Memory B cell (primary cell): Measurements from ENCODE around the gene SPRYD3.
"Not testable (repeated sequence)": the region's sequence is repeated elsewhere in the genome, so short reads cannot be mapped to it uniquely, and the experiment has no call there.

Experiments
- ATAC-seq: fragments of 150-1000 bp; cut with Tn5 transposase; 2 replicates; pipeline ENCODE4 v1.10.0; 2021; ENCODE audit warnings: low read depth, mild to moderate bottlenecking, moderate library complexity
- DNase-seq, 2 donors: peaks; one replicate each; pipeline ENCODE4 v3.0.0; 2022; ENCODE audit warnings: low spot score in 2 of 2
- H3K27ac Mint-ChIP-seq: one replicate; pipeline ENCODE4 v1.8.0; 2022; ENCODE audit warnings: mild to moderate bottlenecking, moderate library complexity, mixed read lengths
- H3K27me3 Mint-ChIP-seq: one replicate; pipeline ENCODE4 v1.8.0; 2022; ENCODE audit warnings: mixed read lengths
- H3K36me3 Mint-ChIP-seq: one replicate; pipeline ENCODE4 v1.8.0; 2022; ENCODE audit warnings: mild to moderate bottlenecking, mixed read lengths
- H3K4me1 Mint-ChIP-seq: one replicate; pipeline ENCODE4 v1.8.0; 2022; ENCODE audit warnings: mixed read lengths
- H3K4me3 Mint-ChIP-seq: one replicate; pipeline ENCODE4 v1.8.0; 2022; ENCODE audit warnings: mild to moderate bottlenecking, moderate library complexity, mixed read lengths
- H3K9me3 Mint-ChIP-seq: one replicate; pipeline ENCODE4 v1.8.0; 2022; ENCODE audit warnings: mixed read lengths

The SPRYD3 gene

GRCh38 chr12:53079226-53080117 is at the start of gene SPRYD3:
TSS of gene SPRYD3 (minus strand) at chr12:53079390. CDS start at chr12:53079333, 57 bp downstream.
- peak within 1 kb of the TSS; percentile 92 for H3K4me3 Mint-ChIP-seq
- H3K4me1 Mint-ChIP-seq = peaks cover 24% of the 10 kb centered on the region
- peak; percentile 95 for ATAC-seq
- H3K27me3 Mint-ChIP-seq = no peaks in the 10 kb centered on the region
- H3K9me3 Mint-ChIP-seq = no peaks in the 10 kb centered on the region
- peak within 1 kb of the TSS; percentile 96 for H3K27ac Mint-ChIP-seq
- H3K36me3 Mint-ChIP-seq = peaks cover 14% of the 10 kb centered on the region
- DNase-seq = peak; percentile 98 to 99

DNA sequence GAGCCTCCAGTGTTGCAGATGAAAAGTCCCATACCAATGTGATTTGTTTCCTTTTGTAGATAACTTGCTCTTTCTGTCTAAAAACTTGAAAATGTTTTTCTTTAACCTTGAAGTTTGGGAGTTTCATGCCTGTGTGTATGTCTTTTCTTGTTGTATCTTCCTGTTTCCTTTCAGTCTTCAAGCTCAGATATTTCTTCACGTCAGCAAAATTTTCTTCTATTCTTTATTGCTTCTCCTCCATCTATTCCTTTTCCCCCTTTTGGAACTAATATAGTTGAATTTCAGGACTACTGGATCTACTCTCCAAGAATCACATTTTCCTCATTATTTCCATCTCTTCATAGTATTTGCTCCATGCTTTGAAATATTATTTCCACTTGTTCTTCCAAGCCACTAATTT is 48.0 kb upstream of the SPRYD3 start:
- Mint-ChIP-seq H3K4me1 (peaks cover 7% of the 10 kb centered on the region), H3K27me3 (peaks cover 17% of the 10 kb centered on the region), H3K27ac (no peak overlapping the region), H3K4me3 (no peak overlapping the region), H3K36me3 (no peaks in the 10 kb centered on the region), H3K9me3 (no peaks in the 10 kb centered on the region)
- DNase-seq = no peak
- ATAC-seq = no peak

DNA sequence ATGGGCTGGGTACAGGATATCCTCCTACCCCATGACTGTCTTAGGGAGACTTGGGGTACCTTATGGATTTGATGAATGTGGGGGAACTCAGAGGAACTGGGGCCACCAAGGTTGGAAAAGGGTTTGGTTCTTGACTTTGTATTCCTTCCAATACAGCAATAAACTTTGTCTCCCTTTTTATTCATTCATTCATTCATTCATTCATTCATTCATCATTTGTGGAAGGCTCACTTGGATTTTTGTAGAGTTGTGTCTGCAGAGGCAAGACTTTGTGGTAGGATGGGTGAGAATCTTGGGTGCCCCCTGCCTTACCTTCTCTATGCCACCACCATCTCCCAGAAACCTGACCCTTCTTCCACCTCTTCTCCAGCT is 45.1 kb upstream of the SPRYD3 start:
- Mint-ChIP-seq H3K4me1 (peaks cover 3% of the 10 kb centered on the region), H3K4me3 (no peak overlapping the region), H3K27ac (no peak overlapping the region), H3K27me3 (peaks cover 11% of the 10 kb centered on the region), H3K9me3 (no peaks in the 10 kb centered on the region), H3K36me3 (no peaks in the 10 kb centered on the region)
- no peak for DNase-seq
- no peak for ATAC-seq

DNA sequence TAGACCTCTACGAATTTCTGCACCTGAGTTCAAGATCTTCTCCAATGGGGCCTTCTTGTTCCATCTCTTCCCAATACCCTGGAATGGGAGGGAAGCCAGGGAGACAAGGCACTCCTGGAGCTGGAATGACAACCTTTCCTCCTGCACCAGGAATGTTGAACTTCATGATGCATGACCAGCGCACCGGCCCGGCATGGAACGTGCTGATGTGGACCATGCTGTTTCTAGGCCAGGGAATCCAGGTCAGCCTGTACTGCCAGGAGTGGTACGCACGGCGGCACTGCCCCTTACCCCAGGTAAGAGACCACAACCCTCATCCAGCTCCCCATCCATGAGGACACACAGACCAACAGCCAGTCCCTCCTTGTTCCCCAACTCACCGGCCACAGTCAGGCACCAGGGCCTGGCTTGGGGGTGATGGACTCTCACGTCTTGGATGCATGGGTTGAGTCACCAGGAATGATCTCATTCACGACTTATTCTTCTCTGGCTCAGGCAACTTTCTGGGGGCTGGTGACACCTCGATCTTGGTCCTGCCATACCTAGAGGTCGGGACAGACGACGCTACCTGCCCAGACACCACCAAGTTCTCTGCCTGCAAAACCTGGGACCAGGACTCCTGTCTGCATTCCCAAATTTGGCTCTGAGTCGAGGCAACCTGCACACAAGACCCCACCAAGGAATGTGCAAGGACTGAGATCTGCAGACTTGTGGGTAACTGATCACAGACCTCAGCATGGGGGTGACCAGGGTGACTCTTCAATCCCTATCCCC is 44.6 kb upstream of the SPRYD3 start:
- H3K27ac Mint-ChIP-seq = no peak overlapping the region
- no peak overlapping the region for H3K4me3 Mint-ChIP-seq
- peaks cover 9% of the 10 kb centered on the region for H3K27me3 Mint-ChIP-seq
- H3K36me3 Mint-ChIP-seq = no peaks in the 10 kb centered on the region
- H3K4me1 Mint-ChIP-seq = no peaks in the 10 kb centered on the region
- no peaks in the 10 kb centered on the region for H3K9me3 Mint-ChIP-seq
- DNase-seq (no peak), ATAC-seq (no peak)

DNA sequence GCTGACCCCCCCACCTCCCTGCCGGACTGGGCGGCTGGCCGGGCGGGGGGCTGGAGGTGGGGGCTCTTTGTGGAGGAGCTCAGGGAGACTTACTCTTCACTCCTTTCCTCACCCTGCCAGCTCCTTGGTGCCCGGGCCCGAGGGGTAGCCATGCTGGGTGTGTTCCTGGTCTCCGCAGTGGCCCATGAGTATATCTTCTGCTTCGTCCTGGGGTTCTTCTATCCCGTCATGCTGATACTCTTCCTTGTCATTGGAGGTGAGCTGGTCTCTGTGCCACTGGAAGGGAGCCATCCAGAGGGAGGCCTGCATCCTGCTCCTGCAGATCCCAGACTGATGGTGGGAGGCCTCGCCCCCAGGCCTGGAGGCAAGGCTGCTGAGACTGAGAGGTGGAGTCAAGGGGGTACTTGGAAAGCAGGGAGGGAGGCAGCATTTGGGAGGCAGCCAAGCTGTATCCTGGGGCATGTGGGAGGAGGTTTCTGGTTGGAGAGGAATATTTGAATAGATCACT is 43.8 kb upstream of the SPRYD3 start:
- Mint-ChIP-seq H3K27ac (no peak overlapping the region), H3K4me3 (no peak overlapping the region), H3K4me1 (no peaks in the 10 kb centered on the region), H3K9me3 (no peaks in the 10 kb centered on the region), H3K36me3 (no peaks in the 10 kb centered on the region), H3K27me3 (peaks cover 9% of the 10 kb centered on the region)
- no peak for ATAC-seq
- DNase-seq = no peak

DNA sequence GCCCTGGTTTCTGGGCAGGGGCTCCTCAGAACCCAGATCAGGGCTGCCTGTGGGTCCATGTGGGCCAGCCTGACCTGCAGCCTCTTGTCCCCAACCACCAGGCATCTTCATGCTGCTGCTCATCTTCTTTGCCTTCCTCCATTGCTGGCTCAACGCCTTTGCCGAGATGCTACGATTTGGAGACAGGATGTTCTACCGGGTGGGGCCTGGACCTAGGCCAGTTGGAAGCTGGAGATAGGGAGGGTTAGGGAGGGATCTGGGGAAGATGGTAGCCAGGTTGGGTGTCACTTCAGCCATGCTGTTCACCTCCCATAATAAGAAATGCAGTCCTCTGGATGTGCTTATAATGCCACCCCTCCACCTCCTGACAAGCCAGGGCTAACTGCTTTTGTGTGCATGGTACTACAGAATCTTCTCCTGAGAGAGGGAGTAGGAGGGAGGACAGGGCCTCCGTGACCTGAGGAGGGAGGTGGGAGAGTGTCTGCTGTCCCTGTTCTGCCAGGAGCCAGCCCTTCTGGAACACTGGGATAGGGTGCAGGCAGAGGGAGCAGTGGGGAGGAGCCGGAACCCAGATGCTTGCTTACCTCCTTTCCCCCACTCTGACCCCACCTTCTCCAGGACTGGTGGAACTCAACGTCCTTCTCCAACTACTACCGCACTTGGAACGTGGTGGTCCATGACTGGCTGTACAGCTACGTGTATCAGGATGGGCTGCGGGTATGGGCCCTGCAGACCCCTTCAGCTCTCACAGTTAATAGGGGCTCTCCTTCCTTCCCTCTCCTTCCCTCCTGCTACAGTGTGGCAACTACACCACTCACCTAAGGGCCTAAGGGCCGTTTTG is 41.7 kb upstream of the SPRYD3 start:
- H3K4me3 Mint-ChIP-seq = no peak overlapping the region
- no peaks in the 10 kb centered on the region for H3K9me3 Mint-ChIP-seq
- H3K4me1 Mint-ChIP-seq = no peaks in the 10 kb centered on the region
- DNase-seq (no peak), ATAC-seq (no peak)
- no peak overlapping the region for H3K27ac Mint-ChIP-seq
- H3K27me3 Mint-ChIP-seq = peaks cover 4% of the 10 kb centered on the region
- H3K36me3 Mint-ChIP-seq = no peaks in the 10 kb centered on the region

DNA sequence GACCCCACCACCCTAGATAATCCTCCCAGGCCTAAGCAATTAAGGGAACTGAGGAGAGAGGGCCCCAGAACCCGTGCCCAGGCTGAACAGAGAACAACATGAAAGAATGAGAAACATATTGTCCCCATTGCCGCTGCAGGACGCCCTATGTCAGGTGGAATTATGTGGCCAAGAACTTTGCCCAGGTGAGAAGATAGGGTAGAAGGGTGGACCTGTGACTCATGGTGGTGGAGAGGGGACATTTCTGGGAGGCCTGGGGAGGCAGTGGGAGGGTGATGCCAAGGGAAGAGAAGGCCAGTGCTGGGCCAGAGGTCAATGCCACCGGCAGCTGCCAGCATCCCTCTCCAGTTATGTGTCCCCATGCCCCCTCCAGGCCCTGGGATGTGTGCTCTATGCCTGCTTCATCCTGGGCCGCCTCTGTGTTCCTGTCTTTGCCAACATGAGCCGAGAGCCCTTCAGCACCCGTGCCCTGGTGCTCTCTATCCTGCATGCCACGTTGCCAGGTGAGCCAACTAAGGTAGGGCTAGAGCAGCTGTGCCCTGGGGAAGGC is 39.6 kb upstream of the SPRYD3 start:
- Mint-ChIP-seq H3K27ac (no peak overlapping the region), H3K9me3 (no peaks in the 10 kb centered on the region), H3K4me3 (no peak overlapping the region), H3K4me1 (no peaks in the 10 kb centered on the region), H3K36me3 (no peaks in the 10 kb centered on the region), H3K27me3 (peaks cover 4% of the 10 kb centered on the region)
- ATAC-seq (no peak), DNase-seq (no peak)

GRCh38 chr12:53115891-53116648 is 36.9 kb upstream of the SPRYD3 start:
- H3K27ac Mint-ChIP-seq = no peak overlapping the region
- H3K4me1 Mint-ChIP-seq = peaks cover 3% of the 10 kb centered on the region
- no peaks in the 10 kb centered on the region for H3K36me3 Mint-ChIP-seq
- H3K27me3 Mint-ChIP-seq = peaks cover 2% of the 10 kb centered on the region
- DNase-seq = no peak
- H3K9me3 Mint-ChIP-seq = no peaks in the 10 kb centered on the region
- ATAC-seq = no peak
- H3K4me3 Mint-ChIP-seq = no peak overlapping the region

DNA sequence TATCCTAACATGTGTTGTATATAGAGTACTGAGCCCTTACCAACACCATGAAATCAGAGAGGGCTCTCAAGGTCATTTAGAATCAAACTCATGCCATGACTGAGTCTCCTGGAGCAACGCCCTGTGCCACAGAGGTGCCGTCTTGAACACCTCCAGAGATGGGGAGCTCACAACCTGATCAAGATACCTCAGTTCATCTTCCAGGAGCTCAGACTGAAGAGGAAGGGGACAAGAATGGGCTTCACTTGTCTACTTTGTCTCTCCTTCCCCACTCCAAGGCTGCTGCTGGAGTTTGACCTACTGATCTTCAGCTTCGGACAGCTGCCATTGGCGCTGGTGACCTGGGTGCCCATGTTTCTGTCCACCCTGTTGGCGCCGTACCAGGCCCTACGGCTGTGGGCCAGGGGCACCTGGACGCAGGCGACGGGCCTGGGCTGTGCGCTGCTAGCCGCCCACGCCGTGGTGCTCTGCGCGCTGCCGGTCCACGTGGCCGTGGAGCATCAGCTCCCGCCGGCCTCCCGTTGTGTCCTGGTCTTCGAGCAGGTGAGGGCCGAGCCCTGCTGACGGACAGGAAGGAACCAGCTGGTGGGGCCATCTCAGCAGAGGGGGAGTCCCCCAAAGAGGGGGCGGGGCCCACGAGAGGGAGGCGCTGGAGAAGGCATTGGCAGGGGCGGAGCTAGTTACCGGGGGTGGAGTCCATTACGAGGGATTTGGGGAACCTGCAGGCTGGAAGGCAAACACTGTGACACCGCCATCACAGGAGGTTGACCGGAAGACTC is 36.1 kb upstream of the SPRYD3 start:
- peaks cover 2% of the 10 kb centered on the region for H3K27me3 Mint-ChIP-seq
- ATAC-seq = no peak
- DNase-seq = no peak

GRCh38 chr12:53113951-53114350 is 34.8 kb upstream of the SPRYD3 start:
- Mint-ChIP-seq H3K27ac (no peak overlapping the region), H3K27me3 (no peaks in the 10 kb centered on the region), H3K4me1 (peaks cover 3% of the 10 kb centered on the region), H3K36me3 (no peaks in the 10 kb centered on the region), H3K4me3 (no peak overlapping the region), H3K9me3 (no peaks in the 10 kb centered on the region)
- ATAC-seq = no peak
- no peak for DNase-seq

More for the DNA sequence above, 36.1 kb upstream of the SPRYD3 start:
- H3K36me3 Mint-ChIP-seq = no peaks in the 10 kb centered on the region
- peaks cover 3% of the 10 kb centered on the region for H3K4me1 Mint-ChIP-seq
- H3K27ac Mint-ChIP-seq = no peak overlapping the region
- H3K4me3 Mint-ChIP-seq = no peak overlapping the region
- H3K9me3 Mint-ChIP-seq = no peaks in the 10 kb centered on the region

DNA sequence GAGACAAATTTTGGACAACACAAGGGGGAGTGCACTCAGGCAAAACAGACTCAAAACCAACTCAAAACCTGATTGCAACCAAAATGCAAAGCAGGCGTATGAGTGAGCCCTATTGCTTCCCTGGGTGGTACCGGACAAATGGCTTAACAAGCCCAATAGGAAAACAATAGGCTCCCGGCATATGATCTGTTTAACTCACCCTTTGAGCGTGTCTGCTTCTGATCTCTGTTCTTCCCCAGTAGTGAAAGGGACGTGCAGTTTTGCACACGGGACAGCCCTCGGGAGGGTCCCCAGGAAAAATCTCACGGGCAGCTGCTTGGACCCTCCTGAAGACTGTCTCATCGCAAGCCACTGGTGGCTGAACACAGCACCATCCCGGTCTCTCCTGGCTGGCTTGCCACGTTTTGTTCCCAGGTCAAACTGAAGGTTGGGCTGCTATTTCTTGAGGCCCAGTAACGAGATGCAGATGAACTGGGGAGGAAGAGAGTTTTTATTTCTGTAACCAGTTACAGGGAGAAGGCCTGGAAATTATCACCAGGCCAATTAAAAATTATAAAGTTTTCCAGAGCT is 34.0 kb upstream of the SPRYD3 start:
- H3K36me3 Mint-ChIP-seq = no peaks in the 10 kb centered on the region
- H3K27me3 Mint-ChIP-seq = no peaks in the 10 kb centered on the region
- H3K4me3 Mint-ChIP-seq = no peak overlapping the region
- H3K27ac Mint-ChIP-seq = no peak overlapping the region
- no peak for DNase-seq
- H3K4me1 Mint-ChIP-seq = peaks cover 3% of the 10 kb centered on the region
- no peaks in the 10 kb centered on the region for H3K9me3 Mint-ChIP-seq
- ATAC-seq = no peak

DNA sequence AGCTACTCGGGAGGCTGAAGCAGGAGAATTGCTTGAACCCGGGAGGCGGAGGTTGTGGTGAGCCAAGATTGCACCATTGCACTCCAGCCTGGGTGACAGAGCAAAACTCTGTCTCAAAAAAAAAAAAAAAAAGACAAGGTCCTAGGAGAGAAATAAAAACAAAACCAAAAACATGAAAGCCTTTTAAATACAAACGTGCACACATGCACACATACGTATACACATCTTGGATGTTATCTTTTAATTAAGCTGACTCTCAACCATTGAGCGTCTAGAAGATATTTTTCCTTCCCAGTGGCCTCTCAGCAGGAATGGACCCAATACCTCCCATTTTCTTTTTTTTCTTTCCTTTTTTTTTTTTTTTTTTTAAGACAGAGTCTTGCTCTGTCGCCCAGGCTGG is 33.2 kb upstream of the SPRYD3 start:
- H3K36me3 Mint-ChIP-seq, ATAC-seq, H3K27me3 Mint-ChIP-seq, H3K9me3 Mint-ChIP-seq, DNase-seq, H3K27ac Mint-ChIP-seq, H3K4me3 Mint-ChIP-seq, H3K4me1 Mint-ChIP-seq: not testable (repeated sequence)
